GM18508 (cell line): ENCODE results near the gene XPO4.

Source experiments
- ATAC-seq: cut with Tn5 transposase; IDR thresholded peaks from one replicate; pipeline ENCODE4 v1.9.1; 2021; ENCODE audit warnings: moderate number of reproducible peaks; ENCODE audit not compliant: insufficient read depth, unreplicated experiment

Gene XPO4

GRCh38 chr13:20740021-20740420, 162.5 kb downstream of the XPO4 start:
- ATAC-seq = no peak

GRCh38 chr13:20738616-20739015, 163.9 kb downstream of the XPO4 start:
- no peak for ATAC-seq

GRCh38 chr13:20729633-20730585, 172.6 kb downstream of the XPO4 start:
- ATAC-seq = no peak

- no peak for ATAC-seq
Observed at GRCh38 chr13:20728579-20729311, 173.8 kb downstream of the XPO4 start.

GRCh38 chr13:20727856-20728255, 174.7 kb downstream of the XPO4 start:
- no peak for ATAC-seq
